GM20431 (cell line): ENCODE measurements around the gene GRIA3.
"Not testable (repeated sequence)": the region's sequence is repeated elsewhere in the genome, so short reads cannot be mapped to it uniquely, and the experiment has no call there.

ENCODE experiments used
- in situ Hi-C: fragments of 300-500 bp; cut with MseI, MboI; formaldehyde crosslinking; loops from one replicate; pipeline ENCODE4 v1.15.0; 2020; ENCODE audit warnings: low sequenced_read_pairs; ENCODE audit not compliant: unreplicated experiment

Gene GRIA3

GRCh38 chrX:123336666-123337065 is 152.6 kb downstream of the GRIA3 start:
- in situ Hi-C loops, result no loop called here

- in situ Hi-C loops, result no loop called here
Measured at GRCh38 chrX:123337886-123338639, 154.0 kb downstream of the GRIA3 start.

GRCh38 chrX:123339221-123339905 is 155.3 kb downstream of the GRIA3 start:
- in situ Hi-C loops, result no loop called here

GRCh38 chrX:123340696-123341095 is 156.6 kb downstream of the GRIA3 start:
- in situ Hi-C loops, result no loop called here

GRCh38 chrX:123348468-123348867 is 164.4 kb downstream of the GRIA3 start:
- in situ Hi-C loops, result no loop called here

- in situ Hi-C loops, result no loop called here
Measured at GRCh38 chrX:123350226-123350625, 166.1 kb downstream of the GRIA3 start.

DNA sequence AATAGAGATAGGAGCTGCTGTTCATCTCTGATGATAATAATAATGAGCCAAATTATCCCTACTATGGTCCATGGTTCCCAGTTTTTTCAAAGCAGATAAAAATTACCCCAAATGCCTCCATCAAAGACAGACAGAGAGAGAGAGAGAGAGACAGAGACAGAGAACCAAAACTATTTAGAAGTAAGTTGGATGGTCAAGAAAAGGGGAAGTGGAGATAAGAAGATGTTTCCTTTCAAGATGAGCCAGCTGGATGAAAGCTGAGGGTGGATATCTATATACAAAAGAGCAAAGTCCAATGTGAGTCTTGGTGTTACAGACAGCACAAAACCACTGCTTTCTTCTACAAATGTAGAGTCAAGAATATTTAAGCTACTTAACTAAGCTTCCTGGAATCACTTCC is 173.9 kb downstream of the GRIA3 start:
- in situ Hi-C loops, result no loop called here

- in situ Hi-C loops, result no loop called here
Measured at GRCh38 chrX:123358457-123358856, 174.4 kb downstream of the GRIA3 start.

GRCh38 chrX:123361371-123361770 is 177.3 kb downstream of the GRIA3 start:
- in situ Hi-C loops, result no loop called here

DNA sequence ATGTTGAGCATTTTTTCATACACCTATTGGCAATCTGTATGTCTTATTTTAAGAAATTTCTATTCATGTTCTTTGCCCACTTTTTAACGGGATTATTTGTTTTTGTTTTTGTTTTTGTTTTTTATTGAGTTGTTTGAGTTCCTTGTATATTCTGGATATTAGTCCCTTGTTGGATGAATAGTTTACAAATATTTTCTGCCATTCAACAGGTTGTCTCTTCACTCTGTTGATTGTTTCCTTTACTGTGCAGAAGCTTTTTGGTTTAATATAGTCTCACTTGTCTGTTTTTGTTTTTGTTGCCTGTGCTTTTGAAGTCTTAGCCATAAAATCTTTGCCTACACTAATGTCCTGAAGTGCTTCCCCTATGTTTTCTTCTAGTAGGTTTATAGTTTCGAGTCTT is 202.1 kb downstream of the GRIA3 start:
- in situ Hi-C loops, result not testable (repeated sequence)

DNA sequence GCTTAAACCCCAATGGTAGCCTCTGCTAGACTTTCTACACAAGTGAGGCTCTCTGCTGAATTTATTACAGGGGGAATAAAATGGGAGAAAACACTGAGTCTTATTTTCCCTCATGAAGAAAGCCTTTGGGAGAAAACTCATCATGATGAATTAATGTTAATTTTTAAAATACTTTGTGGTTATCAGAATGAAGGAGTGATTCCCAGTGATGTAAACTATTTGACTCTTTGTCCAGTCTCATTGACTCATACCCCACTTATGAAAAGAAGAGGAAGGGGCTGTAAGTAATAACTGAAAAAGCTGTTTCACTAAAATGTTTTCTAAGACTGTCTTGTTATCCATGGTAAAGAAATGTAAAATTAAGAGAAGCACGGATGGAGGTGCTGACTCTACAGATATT is 208.8 kb downstream of the GRIA3 start:
- in situ Hi-C loops, result no loop called here

- in situ Hi-C loops, result no loop called here
Measured at GRCh38 chrX:123399709-123400108, 215.6 kb downstream of the GRIA3 start.

- in situ Hi-C loops, result no loop called here
Measured at GRCh38 chrX:123405231-123405630, 221.2 kb downstream of the GRIA3 start.

- in situ Hi-C loops, result no loop called here
Measured at GRCh38 chrX:123408821-123409737, 225.0 kb downstream of the GRIA3 start.

GRCh38 chrX:123422875-123423274 is 238.8 kb downstream of the GRIA3 start:
- in situ Hi-C loops, result no loop called here

GRCh38 chrX:123424546-123424945 is 240.5 kb downstream of the GRIA3 start:
- in situ Hi-C loops, result no loop called here

DNA sequence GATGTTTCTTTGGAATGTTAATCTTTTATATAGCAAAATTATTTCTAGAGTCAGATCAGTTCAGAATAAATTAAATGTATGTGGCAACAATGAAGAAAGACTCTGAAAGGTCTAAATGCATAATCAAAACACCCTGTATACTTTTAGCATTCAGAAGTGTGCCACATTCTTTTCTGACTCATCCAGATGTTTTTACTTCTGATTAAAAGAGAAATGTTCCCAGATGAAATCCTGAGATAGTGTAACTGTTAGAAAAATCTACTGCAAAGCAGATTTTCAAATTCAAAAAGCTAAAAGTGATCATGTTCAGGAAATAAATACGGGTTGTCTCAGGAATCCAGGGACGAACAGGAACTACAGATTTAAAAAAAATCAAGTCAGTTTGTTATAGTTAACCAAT is 241.4 kb downstream of the GRIA3 start:
- in situ Hi-C loops, result no loop called here

- in situ Hi-C loops, result no loop called here
Measured at GRCh38 chrX:123425904-123426303, 241.8 kb downstream of the GRIA3 start.

GRCh38 chrX:123432361-123433150 is 248.5 kb downstream of the GRIA3 start:
- in situ Hi-C loops, result no loop called here
